HepG2 (cell line): Measurements from ENCODE around the gene ZNF606. TPM values are rescaled to one million over a fixed set of nuclear protein-coding genes. Genes with fewer than 3 reads are reported as not detected.
A peak's percentile ranks its signal among the peaks of the same experiment; 100 is the strongest.

Experiments used
- AKAP8 ChIP-seq: sonication (generic); formaldehyde crosslinking; IDR thresholded peaks from 2 replicates; pipeline ENCODE4 v1.5.1; 2020; ENCODE audit warnings: mild to moderate bottlenecking, missing genetic modification reagents
- ARNT2 ChIP-seq: sonication (generic); formaldehyde crosslinking; IDR thresholded peaks from 2 replicates; pipeline ENCODE4 v1.8.0; 2022; ENCODE audit warnings: mild to moderate bottlenecking, low read depth, missing genetic modification reagents, moderate library complexity
- ELF4 ChIP-seq: sonication (generic); formaldehyde crosslinking; IDR thresholded peaks from 2 replicates; pipeline ENCODE4 v1.5.0; 2020; ENCODE audit warnings: missing genetic modification reagents, mild to moderate bottlenecking, moderate library complexity, borderline replicate concordance
- ETV5 ChIP-seq: IDR thresholded peaks from 2 replicates; pipeline ENCODE4 v1.6.1; 2018; ENCODE audit warnings: missing biosample characterization, missing genetic modification reagents, inconsistent platforms, borderline replicate concordance
- RBFOX2 ChIP-seq: fragments of 200-400 bp; formaldehyde crosslinking; IDR thresholded peaks from 2 replicates; pipeline ENCODE4 v1.6.1; 2017; ENCODE audit warnings: low read depth, mild to moderate bottlenecking, low read length
- RXRB ChIP-seq: IDR thresholded peaks from 2 replicates; pipeline ENCODE4 v1.6.1; 2016; ENCODE audit warnings: borderline replicate concordance, missing genetic modification reagents, missing compliant biosample characterization
- SP5 ChIP-seq: IDR thresholded peaks from 2 replicates; pipeline ENCODE4 v1.6.1; 2016; ENCODE audit warnings: low read depth, borderline replicate concordance
- XBP1 ChIP-seq: sonication (generic); formaldehyde crosslinking; IDR thresholded peaks from 2 replicates; pipeline ENCODE4 v1.5.0; 2020; ENCODE audit warnings: missing genetic modification reagents
- ZMYM4 ChIP-seq: sonication (generic); formaldehyde crosslinking; IDR thresholded peaks from 2 replicates; pipeline ENCODE4 v1.8.1; 2023; ENCODE audit warnings: mild to moderate bottlenecking, missing genetic modification reagents
- ZNF331 ChIP-seq: sonication (generic); formaldehyde crosslinking; IDR thresholded peaks from 2 replicates; pipeline ENCODE4 v1.4.0; 2020; ENCODE audit warnings: missing genetic modification reagents
- ZNF644 ChIP-seq: IDR thresholded peaks from 2 replicates; pipeline ENCODE4 v1.6.1; 2016; ENCODE audit warnings: low read depth
- ZSCAN31 ChIP-seq: sonication (generic); formaldehyde crosslinking; IDR thresholded peaks from 2 replicates; pipeline ENCODE4 v1.5.0; 2020; ENCODE audit warnings: low read depth, mild to moderate bottlenecking, missing genetic modification reagents
- polyA plus RNA-seq, 8 experiments: library from polyadenylated mRNA; depleted of rRNA in 3 of 8; stranded (reverse) in 7 of 8; unstranded in 1 of 8; fragments of >200 nt; fragmentation: Illumina TruSeq in 4 of 8; extraction: Trizol in 4 of 8; gene quantifications; 2 replicates each; pipeline versions ENCODE4 v1.2.1 to v1.2.3, GENCODE V29; 2011 to 2016; ENCODE audit warnings: low read depth in 4 of 8, missing spikeins in 1 of 8, mixed read lengths in 1 of 8; ENCODE audit not compliant: insufficient read depth in 1 of 8
- total RNA-seq, 5 experiments: library from RNA; depleted of rRNA; stranded (reverse); fragments of >200 nt; fragmentation: Illumina TruSeq; extraction: Trizol; gene quantifications; 2 replicates each; pipeline ENCODE4 v1.2.3, GENCODE V29; 2016; ENCODE audit warnings: low read depth in 1 of 5
- TF ChIP-seq, protein P1 (sequence below): sonication (generic); formaldehyde crosslinking; IDR thresholded peaks from 2 replicates; pipeline ENCODE4 v1.4.0; 2020; ENCODE audit warnings: mild to moderate bottlenecking, missing genetic modification reagents, borderline replicate concordance
- TF ChIP-seq, protein P2 (sequence below), 2 experiments: sonication (generic) in 1 of 2; formaldehyde crosslinking in 1 of 2; IDR thresholded peaks; 2 replicates each; pipeline versions ENCODE4 v1.4.0 to v1.6.1; 2016 to 2020; ENCODE audit warnings: borderline replicate concordance in 1 of 2, low read depth in 1 of 2, mild to moderate bottlenecking in 1 of 2, missing genetic modification reagents in 1 of 2
- TF ChIP-seq, protein P3 (sequence below): sonication (generic); formaldehyde crosslinking; IDR thresholded peaks from 2 replicates; pipeline ENCODE4 v1.8.1; 2023; ENCODE audit warnings: mild to moderate bottlenecking, inconsistent platforms, moderate library complexity, missing genetic modification reagents, borderline replicate concordance
- TF ChIP-seq, protein P4 (sequence below): sonication (generic); formaldehyde crosslinking; conservative IDR thresholded peaks from 2 replicates; pipeline ENCODE4 v1.8.0; 2022; ENCODE audit warnings: low read depth, missing genetic modification reagents

ZNF606 gene
- total and polyA plus RNA-seq, 2 of the 13 experiments (the other 11 are each of a cell fraction or from before 2014, with no cell fraction given) = 4.2 to 14.8 TPM

DNA sequence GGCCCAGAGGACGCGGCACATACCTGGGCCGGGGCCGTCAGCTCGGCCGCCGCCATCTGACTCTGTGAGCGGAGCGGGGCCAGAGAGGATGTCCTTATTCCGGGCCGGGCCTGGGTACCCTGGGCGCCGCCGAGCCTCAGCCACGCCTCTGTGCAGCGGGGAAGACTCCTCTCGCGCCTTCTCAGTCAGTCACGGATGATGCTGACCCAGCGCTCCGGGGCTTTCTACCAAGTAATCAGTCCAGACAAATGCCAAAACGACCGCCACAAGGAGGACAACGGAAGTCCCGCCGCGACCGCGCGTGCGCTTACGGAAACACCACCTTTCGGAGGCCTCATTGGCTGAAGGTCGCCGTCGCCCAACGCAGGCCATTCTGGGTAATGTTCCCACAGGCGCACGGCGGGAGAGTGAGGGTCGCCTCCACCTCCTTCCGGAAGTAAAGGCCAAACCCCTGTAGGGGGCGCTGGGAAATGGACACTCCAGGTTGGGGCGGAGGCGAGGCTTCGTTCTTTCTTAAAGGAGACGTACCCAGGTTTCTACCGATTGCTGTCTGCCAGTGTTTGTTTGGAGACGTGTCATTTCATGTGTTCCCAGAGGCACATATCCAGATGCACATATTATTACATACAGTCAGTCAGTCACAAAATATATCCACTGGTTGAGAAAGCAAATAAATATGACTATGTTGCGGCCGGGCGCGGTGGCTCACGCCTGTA lies 55.0 kb downstream of the ZNF606 start, which contains the start of gene ZNF256 (continued):
- TF ChIP-seq, protein P1, sequence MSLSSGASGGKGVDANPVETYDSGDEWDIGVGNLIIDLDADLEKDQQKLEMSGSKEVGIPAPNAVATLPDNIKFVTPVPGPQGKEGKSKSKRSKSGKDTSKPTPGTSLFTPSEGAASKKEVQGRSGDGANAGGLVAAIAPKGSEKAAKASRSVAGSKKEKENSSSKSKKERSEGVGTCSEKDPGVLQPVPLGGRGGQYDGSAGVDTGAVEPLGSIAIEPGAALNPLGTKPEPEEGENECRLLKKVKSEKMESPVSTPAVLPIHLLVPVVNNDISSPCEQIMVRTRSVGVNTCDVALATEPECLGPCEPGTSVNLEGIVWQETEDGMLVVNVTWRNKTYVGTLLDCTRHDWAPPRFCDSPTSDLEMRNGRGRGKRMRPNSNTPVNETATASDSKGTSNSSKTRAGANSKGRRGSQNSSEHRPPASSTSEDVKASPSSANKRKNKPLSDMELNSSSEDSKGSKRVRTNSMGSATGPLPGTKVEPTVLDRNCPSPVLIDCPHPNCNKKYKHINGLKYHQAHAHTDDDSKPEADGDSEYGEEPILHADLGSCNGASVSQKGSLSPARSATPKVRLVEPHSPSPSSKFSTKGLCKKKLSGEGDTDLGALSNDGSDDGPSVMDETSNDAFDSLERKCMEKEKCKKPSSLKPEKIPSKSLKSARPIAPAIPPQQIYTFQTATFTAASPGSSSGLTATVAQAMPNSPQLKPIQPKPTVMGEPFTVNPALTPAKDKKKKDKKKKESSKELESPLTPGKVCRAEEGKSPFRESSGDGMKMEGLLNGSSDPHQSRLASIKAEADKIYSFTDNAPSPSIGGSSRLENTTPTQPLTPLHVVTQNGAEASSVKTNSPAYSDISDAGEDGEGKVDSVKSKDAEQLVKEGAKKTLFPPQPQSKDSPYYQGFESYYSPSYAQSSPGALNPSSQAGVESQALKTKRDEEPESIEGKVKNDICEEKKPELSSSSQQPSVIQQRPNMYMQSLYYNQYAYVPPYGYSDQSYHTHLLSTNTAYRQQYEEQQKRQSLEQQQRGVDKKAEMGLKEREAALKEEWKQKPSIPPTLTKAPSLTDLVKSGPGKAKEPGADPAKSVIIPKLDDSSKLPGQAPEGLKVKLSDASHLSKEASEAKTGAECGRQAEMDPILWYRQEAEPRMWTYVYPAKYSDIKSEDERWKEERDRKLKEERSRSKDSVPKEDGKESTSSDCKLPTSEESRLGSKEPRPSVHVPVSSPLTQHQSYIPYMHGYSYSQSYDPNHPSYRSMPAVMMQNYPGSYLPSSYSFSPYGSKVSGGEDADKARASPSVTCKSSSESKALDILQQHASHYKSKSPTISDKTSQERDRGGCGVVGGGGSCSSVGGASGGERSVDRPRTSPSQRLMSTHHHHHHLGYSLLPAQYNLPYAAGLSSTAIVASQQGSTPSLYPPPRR (CRISPR knock-in tag) = peak; percentile 51
- TF ChIP-seq SP5 (CRISPR knock-in tag) (no peak), ZSCAN31 (peak; percentile 82; the same call in 1 of the 2 replicates), ZNF331 (CRISPR knock-in tag) (peak; percentile 68; the same call in 1 of the 2 replicates), AKAP8 (CRISPR knock-in tag) (no peak), ELF4 (peak; percentile 31; the same call in 1 of the 2 replicates), RXRB (peak; percentile 59), ETV5 (CRISPR knock-in tag) (peak; percentile 98), RBFOX2 (peak; percentile 66; the same call in 1 of the 2 replicates), ARNT2 (CRISPR knock-in tag) (peak; percentile 37; the same call in 1 of the 2 replicates), ZMYM4 (CRISPR knock-in tag) (peak; percentile 99), XBP1 (CRISPR knock-in tag) (no peak), ZNF644 (CRISPR knock-in tag) (peak; percentile 30; the same call in 1 of the 2 replicates)
- TF ChIP-seq, protein P2, sequence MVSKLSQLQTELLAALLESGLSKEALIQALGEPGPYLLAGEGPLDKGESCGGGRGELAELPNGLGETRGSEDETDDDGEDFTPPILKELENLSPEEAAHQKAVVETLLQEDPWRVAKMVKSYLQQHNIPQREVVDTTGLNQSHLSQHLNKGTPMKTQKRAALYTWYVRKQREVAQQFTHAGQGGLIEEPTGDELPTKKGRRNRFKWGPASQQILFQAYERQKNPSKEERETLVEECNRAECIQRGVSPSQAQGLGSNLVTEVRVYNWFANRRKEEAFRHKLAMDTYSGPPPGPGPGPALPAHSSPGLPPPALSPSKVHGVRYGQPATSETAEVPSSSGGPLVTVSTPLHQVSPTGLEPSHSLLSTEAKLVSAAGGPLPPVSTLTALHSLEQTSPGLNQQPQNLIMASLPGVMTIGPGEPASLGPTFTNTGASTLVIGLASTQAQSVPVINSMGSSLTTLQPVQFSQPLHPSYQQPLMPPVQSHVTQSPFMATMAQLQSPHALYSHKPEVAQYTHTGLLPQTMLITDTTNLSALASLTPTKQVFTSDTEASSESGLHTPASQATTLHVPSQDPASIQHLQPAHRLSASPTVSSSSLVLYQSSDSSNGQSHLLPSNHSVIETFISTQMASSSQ (IDR thresholded peaks at IDR 0.05; ENCODE audit: low read depth) = no peak
- TF ChIP-seq, protein P2 (CRISPR knock-in tag; IDR thresholded peaks at IDR 0.05; ENCODE audit: borderline replicate concordance) = peak; percentile 81; the same call in 1 of the 2 replicates
- TF ChIP-seq, protein P3, sequence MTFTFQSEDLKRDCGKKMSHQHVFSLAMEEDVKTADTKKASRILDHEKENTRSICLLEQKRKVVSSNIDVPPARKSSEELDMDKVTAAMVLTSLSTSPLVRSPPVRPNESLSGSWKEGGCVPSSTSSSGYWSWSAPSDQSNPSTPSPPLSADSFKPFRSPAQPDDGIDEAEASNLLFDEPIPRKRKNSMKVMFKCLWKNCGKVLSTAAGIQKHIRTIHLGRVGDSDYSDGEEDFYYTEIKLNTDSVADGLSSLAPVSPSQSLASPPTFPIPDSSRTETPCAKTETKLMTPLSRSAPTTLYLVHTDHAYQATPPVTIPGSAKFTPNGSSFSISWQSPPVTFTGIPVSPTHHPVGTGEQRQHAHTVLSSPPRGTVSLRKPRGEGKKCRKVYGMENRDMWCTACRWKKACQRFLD (CRISPR knock-in tag) = 0 out of 2 replicates have a peak, but pooled peaks have one; percentile 52
- TF ChIP-seq, protein P4, sequence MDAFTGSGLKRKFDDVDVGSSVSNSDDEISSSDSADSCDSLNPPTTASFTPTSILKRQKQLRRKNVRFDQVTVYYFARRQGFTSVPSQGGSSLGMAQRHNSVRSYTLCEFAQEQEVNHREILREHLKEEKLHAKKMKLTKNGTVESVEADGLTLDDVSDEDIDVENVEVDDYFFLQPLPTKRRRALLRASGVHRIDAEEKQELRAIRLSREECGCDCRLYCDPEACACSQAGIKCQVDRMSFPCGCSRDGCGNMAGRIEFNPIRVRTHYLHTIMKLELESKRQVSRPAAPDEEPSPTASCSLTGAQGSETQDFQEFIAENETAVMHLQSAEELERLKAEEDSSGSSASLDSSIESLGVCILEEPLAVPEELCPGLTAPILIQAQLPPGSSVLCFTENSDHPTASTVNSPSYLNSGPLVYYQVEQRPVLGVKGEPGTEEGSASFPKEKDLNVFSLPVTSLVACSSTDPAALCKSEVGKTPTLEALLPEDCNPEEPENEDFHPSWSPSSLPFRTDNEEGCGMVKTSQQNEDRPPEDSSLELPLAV = no peak
